ENCODE data around the gene HS3ST5.

The HS3ST5 gene

GRCh38 chr6:114343782-114344144, 940 bp upstream of the HS3ST5 start:
- H3F3A ChIP-seq (ENCODE audit: insufficient read depth, low read length), result peaks cover 23% of the 10 kb centered on the region
- H3K9me3 ChIP-seq (replicated peaks; ENCODE audit: insufficient read depth, low read length), result no peaks in the 10 kb centered on the region
- TF ChIP-seq EZH2 (optimal IDR thresholded peaks at IDR 0.05; ENCODE audit: low read depth, low read length) (no peak), EZH2phosphoT487 (IDR thresholded peaks at IDR 0.05; ENCODE audit: low read length) (no peak), CTCF (IDR thresholded peaks at IDR 0.05; ENCODE audit: low read length) (no peak)
- H3K36me3 ChIP-seq (replicated peaks; ENCODE audit: insufficient read depth, low read length), result no peaks in the 10 kb centered on the region
- H3K9ac ChIP-seq (ENCODE audit: low read length), result peak overlapping the region; percentile 21; the same call in 1 of the 2 replicates
- H4K20me1 ChIP-seq (ENCODE audit: insufficient read depth, low read length), result no peaks in the 10 kb centered on the region
- peak overlapping the region; percentile 83 for H3K4me3 ChIP-seq (ENCODE audit: low read length)
- no peaks in the 10 kb centered on the region for H3K79me2 ChIP-seq (ENCODE audit: low read length)
- H3K4me2 ChIP-seq (ENCODE audit: low read depth, low read length), result peak overlapping the region; percentile 95
- peaks cover 12% of the 10 kb centered on the region for H3K4me1 ChIP-seq (ENCODE audit: low read length)
- no peaks in the 10 kb centered on the region for H3K9me2 ChIP-seq (replicated peaks; ENCODE audit: insufficient read depth, low read length)
- H3K27ac ChIP-seq (ENCODE audit: low read length), result peak overlapping the region; percentile 49; the same call in 1 of the 2 replicates
- H2AFZ ChIP-seq (ENCODE audit: low read length), result peak overlapping the region; percentile 99
- no peak for DNase-seq
- H3K27me3 ChIP-seq (replicated peaks; ENCODE audit: insufficient read depth, low read length), result no peaks in the 10 kb centered on the region

- H2AFZ ChIP-seq (ENCODE audit: low read length), result peak overlapping the region; percentile 82
- H3K4me3 ChIP-seq (ENCODE audit: low read length), result peak overlapping the region; percentile 83
- no peaks in the 10 kb centered on the region for H4K20me1 ChIP-seq (ENCODE audit: insufficient read depth, low read length)
- H3K9ac ChIP-seq (ENCODE audit: low read length), result peak overlapping the region; percentile 37; the same call in 1 of the 2 replicates
- peaks cover 12% of the 10 kb centered on the region for H3K4me1 ChIP-seq (ENCODE audit: low read length)
- no peaks in the 10 kb centered on the region for H3K27me3 ChIP-seq (replicated peaks; ENCODE audit: insufficient read depth, low read length)
- no peaks in the 10 kb centered on the region for H3K9me2 ChIP-seq (replicated peaks; ENCODE audit: insufficient read depth, low read length)
- TF ChIP-seq EZH2 (optimal IDR thresholded peaks at IDR 0.05; ENCODE audit: low read depth, low read length), result no peak
- TF ChIP-seq EZH2phosphoT487 (IDR thresholded peaks at IDR 0.05; ENCODE audit: low read length), result no peak
- TF ChIP-seq CTCF (IDR thresholded peaks at IDR 0.05; ENCODE audit: low read length), result no peak
- peak overlapping the region; percentile 25; the same call in 1 of the 2 replicates for H3K27ac ChIP-seq (ENCODE audit: low read length)
- peak overlapping the region; percentile 95 for H3K4me2 ChIP-seq (ENCODE audit: low read depth, low read length)
- no peaks in the 10 kb centered on the region for H3K36me3 ChIP-seq (replicated peaks; ENCODE audit: insufficient read depth, low read length)
- H3K9me3 ChIP-seq (replicated peaks; ENCODE audit: insufficient read depth, low read length), result no peaks in the 10 kb centered on the region
- DNase-seq, result peak; percentile 64
- H3K79me2 ChIP-seq (ENCODE audit: low read length), result no peaks in the 10 kb centered on the region
- H3F3A ChIP-seq (ENCODE audit: insufficient read depth, low read length), result peaks cover 23% of the 10 kb centered on the region
Measured at GRCh38 chr6:114342086-114342825, 567 bp downstream of the HS3ST5 start.

GRCh38 chr6:114339706-114340105, 3.1 kb downstream of the HS3ST5 start:
- Histone ChIP-seq H3K9ac (ENCODE audit: low read length) (no peak overlapping the region), H3K36me3 (replicated peaks; ENCODE audit: insufficient read depth, low read length) (no peaks in the 10 kb centered on the region), H3K27ac (ENCODE audit: low read length) (no peak overlapping the region), H3K27me3 (replicated peaks; ENCODE audit: insufficient read depth, low read length) (no peaks in the 10 kb centered on the region), H3K4me3 (ENCODE audit: low read length) (no peak overlapping the region), H4K20me1 (ENCODE audit: insufficient read depth, low read length) (no peaks in the 10 kb centered on the region), H3K79me2 (ENCODE audit: low read length) (no peaks in the 10 kb centered on the region), H3K4me2 (ENCODE audit: low read depth, low read length) (no peak overlapping the region), H2AFZ (ENCODE audit: low read length) (no peak overlapping the region), H3K4me1 (ENCODE audit: low read length) (peaks cover 5% of the 10 kb centered on the region), H3F3A (ENCODE audit: insufficient read depth, low read length) (peaks cover 20% of the 10 kb centered on the region), H3K9me2 (replicated peaks; ENCODE audit: insufficient read depth, low read length) (no peaks in the 10 kb centered on the region), H3K9me3 (replicated peaks; ENCODE audit: insufficient read depth, low read length) (no peaks in the 10 kb centered on the region)
- TF ChIP-seq EZH2phosphoT487 (IDR thresholded peaks at IDR 0.05; ENCODE audit: low read length) (no peak), CTCF (IDR thresholded peaks at IDR 0.05; ENCODE audit: low read length) (no peak), EZH2 (optimal IDR thresholded peaks at IDR 0.05; ENCODE audit: low read depth, low read length) (no peak)
- no peak for DNase-seq

All from MM.1S (cell line).